KOPT-K1 (cell line): ENCODE measurements around the gene ZNF93.
"Not testable (repeated sequence)": the region's sequence is repeated elsewhere in the genome, so short reads cannot be mapped to it uniquely, and the experiment has no call there.

ENCODE experiments used
- H3K27ac ChIP-seq: fragments of 200-600 bp; sonication (generic); 2 replicates; pipeline ENCODE4 v1.5.1; 2016; ENCODE audit warnings: antibody characterized with exemption, mild to moderate bottlenecking, low read depth, low read length; ENCODE audit not compliant: poor library complexity, severe bottlenecking
- H3K36me3 ChIP-seq: fragments of 200-600 bp; sonication (generic); 2 replicates; pipeline ENCODE4 v1.5.1; 2017; ENCODE audit warnings: antibody characterized with exemption, mild to moderate bottlenecking, low read length, moderate library complexity; ENCODE audit not compliant: insufficient read depth
- H3K9me3 ChIP-seq: fragments of 200-600 bp; sonication (generic); 2 replicates; pipeline ENCODE4 v1.5.1; 2017; ENCODE audit warnings: antibody characterized with exemption, low read length, mild to moderate bottlenecking; ENCODE audit not compliant: insufficient read depth, poor library complexity, severe bottlenecking

Gene ZNF93

DNA sequence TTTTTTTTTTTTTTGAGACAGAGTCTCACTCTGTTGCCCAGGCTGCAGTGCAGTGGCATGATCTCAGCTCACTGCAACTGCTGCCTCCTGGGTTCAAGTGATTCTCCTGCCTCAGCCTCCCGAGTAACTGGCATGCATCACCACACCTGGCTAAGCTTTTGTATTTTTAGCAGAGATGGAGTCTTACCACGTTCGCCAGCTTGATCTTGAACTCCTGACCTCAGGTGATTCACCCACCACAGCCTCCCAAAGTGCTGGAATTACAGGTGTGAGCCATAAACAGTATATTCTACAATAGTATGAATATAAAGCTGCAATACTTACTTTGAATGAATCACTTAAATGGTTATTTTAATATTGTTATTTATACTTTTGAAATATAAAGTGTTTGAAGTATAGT, 6.8 kb downstream of the ZNF93 start:
- H3K9me3 ChIP-seq: peaks cover 100% of the 10 kb centered on the region
- H3K27ac ChIP-seq: not testable (repeated sequence)
- H3K36me3 ChIP-seq: peaks cover 94% of the 10 kb centered on the region

DNA sequence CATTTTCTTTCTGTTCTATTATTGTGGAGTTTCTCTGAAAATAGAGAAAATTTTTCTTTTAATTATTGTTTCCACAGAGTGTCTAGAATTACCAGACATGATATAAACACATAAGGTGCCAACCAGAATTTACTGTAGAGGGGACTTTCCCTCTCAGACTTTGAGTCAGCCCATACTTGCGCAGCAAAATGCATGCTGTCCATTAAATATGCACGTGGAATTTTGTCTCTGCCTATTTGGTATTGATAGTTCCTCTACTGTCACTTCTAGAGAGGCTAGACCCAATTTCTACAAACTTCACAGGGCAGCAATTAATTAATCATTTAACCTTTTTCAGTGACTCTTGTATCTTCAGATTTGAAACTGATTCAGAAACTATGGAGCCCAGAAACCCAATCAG, 8.9 kb downstream of the ZNF93 start:
- peaks cover 100% of the 10 kb centered on the region for H3K9me3 ChIP-seq
- H3K27ac ChIP-seq: no peak overlapping the region
- peaks cover 94% of the 10 kb centered on the region for H3K36me3 ChIP-seq

DNA sequence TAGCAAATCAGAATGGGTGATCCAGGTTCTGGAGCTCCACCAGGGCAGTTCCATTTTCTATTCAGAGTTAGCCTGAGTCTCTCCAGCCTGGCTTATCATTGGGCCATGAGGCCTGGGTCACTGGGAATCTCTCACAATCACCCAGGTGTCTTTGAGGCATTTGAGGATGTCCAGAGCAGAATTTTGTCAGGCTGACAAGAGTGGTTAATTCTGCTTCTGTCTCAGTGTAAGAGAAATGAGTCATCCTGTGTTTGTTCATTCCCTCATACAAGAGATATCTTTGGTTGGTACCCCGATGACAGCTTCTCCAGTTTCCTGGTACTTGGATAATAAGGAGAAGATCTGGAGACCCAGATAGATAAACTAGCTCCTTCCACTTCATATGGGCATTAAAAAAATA, 10.4 kb downstream of the ZNF93 start:
- no peak overlapping the region for H3K27ac ChIP-seq
- H3K9me3 ChIP-seq: peaks cover 100% of the 10 kb centered on the region
- peaks cover 94% of the 10 kb centered on the region for H3K36me3 ChIP-seq

GRCh38 chr19:19914596-19914995, 13.8 kb downstream of the ZNF93 start:
- peaks cover 92% of the 10 kb centered on the region for H3K36me3 ChIP-seq
- H3K9me3 ChIP-seq: peaks cover 93% of the 10 kb centered on the region
- H3K27ac ChIP-seq: no peak overlapping the region

GRCh38 chr19:19930417-19930816, 29.7 kb downstream of the ZNF93 start:
- H3K36me3 ChIP-seq: peaks cover 98% of the 10 kb centered on the region
- not testable (repeated sequence) for H3K27ac ChIP-seq
- H3K9me3 ChIP-seq: peaks cover 100% of the 10 kb centered on the region

- not testable (repeated sequence) for H3K27ac ChIP-seq
- Histone ChIP-seq H3K9me3 (peaks cover 97% of the 10 kb centered on the region), H3K36me3 (peaks cover 67% of the 10 kb centered on the region)
These were observed 32.9 kb downstream of the ZNF93 start for GRCh38 chr19:19933432-19934314.

- peaks cover 30% of the 10 kb centered on the region for H3K36me3 ChIP-seq
- H3K9me3 ChIP-seq: peaks cover 93% of the 10 kb centered on the region
- H3K27ac ChIP-seq: no peak overlapping the region
These were observed 36.7 kb downstream of the ZNF93 start for GRCh38 chr19:19937403-19937802.

DNA sequence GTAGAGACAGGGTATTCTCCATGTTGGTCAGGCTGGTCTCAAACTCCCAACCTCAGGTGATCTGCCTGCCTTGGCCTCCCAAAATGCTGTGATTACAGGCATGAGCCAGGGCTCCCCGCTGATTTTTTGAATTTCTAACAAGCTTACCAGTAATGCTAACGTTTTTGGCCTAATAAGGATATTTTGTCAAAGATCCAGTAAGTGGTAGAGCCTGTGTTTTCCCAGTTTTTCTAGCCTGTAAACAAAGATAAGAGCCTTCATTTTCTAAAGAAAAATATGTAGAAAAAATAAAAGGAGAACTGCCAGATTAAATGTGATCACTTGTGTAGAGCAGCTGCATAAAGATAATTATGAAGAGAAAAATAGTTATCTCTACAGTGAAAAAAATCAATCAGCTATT, 37.7 kb downstream of the ZNF93 start:
- H3K27ac ChIP-seq: no peak overlapping the region
- peaks cover 88% of the 10 kb centered on the region for H3K9me3 ChIP-seq
- H3K36me3 ChIP-seq: peaks cover 19% of the 10 kb centered on the region

- Histone ChIP-seq H3K36me3 (no peaks in the 10 kb centered on the region), H3K27ac (no peak overlapping the region), H3K9me3 (peaks cover 63% of the 10 kb centered on the region)
These were observed 43.3 kb downstream of the ZNF93 start for GRCh38 chr19:19943848-19944582.

DNA sequence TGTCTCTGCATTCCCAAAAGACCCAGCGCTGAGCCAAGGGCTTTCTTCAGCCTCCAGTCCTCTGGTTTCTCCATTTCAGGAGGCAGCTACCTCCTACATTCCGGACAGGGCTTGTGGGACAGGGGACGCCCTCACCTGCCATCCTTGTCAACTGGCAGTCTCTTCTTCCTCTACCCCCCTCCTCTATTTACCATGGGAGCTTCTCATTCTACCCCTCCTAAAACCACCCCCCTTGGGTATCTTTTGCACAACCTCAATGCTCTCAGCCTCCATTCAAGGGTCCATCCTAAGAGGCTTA, 43.8 kb downstream of the ZNF93 start:
- Histone ChIP-seq H3K27ac (no peak overlapping the region), H3K9me3 (peaks cover 61% of the 10 kb centered on the region), H3K36me3 (no peaks in the 10 kb centered on the region)

- Histone ChIP-seq H3K9me3 (peaks cover 63% of the 10 kb centered on the region), H3K27ac (no peak overlapping the region), H3K36me3 (no peaks in the 10 kb centered on the region)
These were observed 45.5 kb downstream of the ZNF93 start for GRCh38 chr19:19946226-19946625.

- H3K36me3 ChIP-seq: no peaks in the 10 kb centered on the region
- no peak overlapping the region for H3K27ac ChIP-seq
- peaks cover 48% of the 10 kb centered on the region for H3K9me3 ChIP-seq
These were observed 48.1 kb downstream of the ZNF93 start for GRCh38 chr19:19948800-19949199.

DNA sequence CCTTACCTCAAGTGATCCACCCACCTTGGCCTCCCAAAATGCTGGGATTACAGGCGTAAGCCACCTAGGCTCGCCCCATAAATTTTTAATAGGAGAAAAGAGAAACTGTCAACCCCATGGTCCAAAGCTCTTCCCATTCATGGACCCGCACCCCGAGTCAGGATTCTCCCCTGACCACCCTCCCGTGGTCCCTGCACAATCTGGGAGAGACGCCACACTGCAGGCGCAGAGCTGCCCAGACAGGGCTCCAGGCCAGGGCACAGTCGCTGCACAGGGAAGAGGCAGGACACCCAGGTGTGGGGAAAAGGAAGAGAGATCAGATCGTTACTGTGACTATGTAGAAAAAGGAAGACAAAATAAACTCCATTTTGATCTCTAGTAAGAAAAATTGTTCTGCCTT, 54.5 kb downstream of the ZNF93 start:
- no peak overlapping the region for H3K27ac ChIP-seq
- no peaks in the 10 kb centered on the region for H3K36me3 ChIP-seq
- H3K9me3 ChIP-seq: peaks cover 32% of the 10 kb centered on the region

- Histone ChIP-seq H3K27ac (no peak overlapping the region), H3K36me3 (no peaks in the 10 kb centered on the region), H3K9me3 (peaks cover 21% of the 10 kb centered on the region)
These were observed 55.8 kb downstream of the ZNF93 start for GRCh38 chr19:19956434-19957075.

GRCh38 chr19:19957766-19958165, 57.0 kb downstream of the ZNF93 start:
- H3K9me3 ChIP-seq: peaks cover 21% of the 10 kb centered on the region
- H3K36me3 ChIP-seq, H3K27ac ChIP-seq: not testable (repeated sequence)
